ENCODE measurements around the gene THADA. TPM values are rescaled to one million over a fixed set of nuclear protein-coding genes. Genes with fewer than 3 reads are reported as not detected.

The THADA gene
- total and polyA plus RNA-seq, 8 donors = 9.4 to 25.1 (median 18.2) TPM

- H3K9me3 ChIP-seq = no peaks in the 10 kb centered on the region
- no peaks in the 10 kb centered on the region for H3K27me3 ChIP-seq
- WGBS, 2 donors = 79 to 80% methylated on average over 6 of the region's 6 CpGs
- intact Hi-C loops (cut with DNase I) = no loop called here
- peaks cover 0 to 5% (median 0%) of the 10 kb centered on the region in 3 donors for H3K4me1 ChIP-seq
- peaks cover 0 to 12% (median 0%) of the 10 kb centered on the region in 3 donors for H3K36me3 ChIP-seq
- peak overlapping the region in 2 of 4 donors; percentile 50 to 57 for H3K27ac ChIP-seq
- no peak overlapping the region for H3K4me3 ChIP-seq
- DNase-seq (peak in 1 of 6 donors; percentile 45), FAIRE-seq (peak; percentile 60), ATAC-seq (peak; percentile 75 to 98 (median 91))
- TF ChIP-seq CTCF (IDR thresholded peaks at IDR 0.05) = no peak
Observed at GRCh38 chr2:43293744-43294695, 301.8 kb downstream of the THADA start.

- peaks cover 0 to 12% (median 0%) of the 10 kb centered on the region in 3 donors for H3K36me3 ChIP-seq
- 94 to 97% methylated on average over 11 of the region's 11 CpGs for WGBS, 2 donors
- FAIRE-seq = no peak
- peaks cover 0 to 8% (median 0%) of the 10 kb centered on the region in 3 donors for H3K4me1 ChIP-seq
- DNase-seq = no peak
- H3K4me3 ChIP-seq = no peak overlapping the region
- H3K27me3 ChIP-seq = no peaks in the 10 kb centered on the region
- TF ChIP-seq CTCF (IDR thresholded peaks at IDR 0.05) = no peak
- H3K27ac ChIP-seq = peak overlapping the region in 2 of 4 donors; percentile 8 to 50
- no peak for ATAC-seq
- intact Hi-C loops (cut with DNase I) = no loop called here
- H3K9me3 ChIP-seq = no peaks in the 10 kb centered on the region
Observed at GRCh38 chr2:43292851-43293743, 302.7 kb downstream of the THADA start.

DNA sequence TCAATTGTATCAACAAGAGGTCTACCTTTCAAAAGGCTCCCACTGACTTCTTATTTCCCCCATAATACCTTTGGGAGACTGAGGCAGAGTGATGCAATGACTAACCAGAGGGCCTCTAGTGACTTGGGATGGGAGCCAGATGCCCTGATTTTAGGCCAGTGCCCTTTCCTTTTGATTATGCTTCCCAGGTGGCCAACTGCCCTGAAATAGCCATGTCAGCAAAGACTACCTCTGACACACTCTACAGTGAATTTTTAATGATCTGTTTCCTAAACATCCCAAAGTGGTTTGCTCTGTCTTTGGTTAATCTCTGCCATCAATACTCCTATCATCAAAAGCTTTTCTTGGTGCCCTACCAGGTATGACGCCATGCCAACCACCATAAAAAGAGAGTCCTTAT lies 303.5 kb downstream of the THADA start:
- Histone ChIP-seq H3K4me3 (no peak overlapping the region), H3K27me3 (no peaks in the 10 kb centered on the region), H3K36me3 (peaks cover 0 to 12% (median 0%) of the 10 kb centered on the region in 3 donors), H3K9me3 (no peaks in the 10 kb centered on the region), H3K4me1 (peaks cover 0 to 8% (median 0%) of the 10 kb centered on the region in 3 donors), H3K27ac (no peak overlapping the region)
- FAIRE-seq = no peak
- no peak for ATAC-seq
- TF ChIP-seq CTCF (IDR thresholded peaks at IDR 0.05) = no peak
- DNase-seq = no peak
- 92 to 95% methylated on average over 1 of the region's 1 CpG for WGBS, 2 donors
- intact Hi-C loops (cut with DNase I) = no loop called here

GRCh38 chr2:43289331-43289730 lies 306.5 kb downstream of the THADA start:
- peaks cover 0 to 8% (median 0%) of the 10 kb centered on the region in 3 donors for H3K4me1 ChIP-seq
- ATAC-seq (no peak), DNase-seq (no peak), FAIRE-seq (no peak)
- H3K36me3 ChIP-seq = peaks cover 6 to 17% (median 9%) of the 10 kb centered on the region in 3 donors
- H3K27ac ChIP-seq = no peak overlapping the region
- H3K27me3 ChIP-seq = no peaks in the 10 kb centered on the region
- H3K9me3 ChIP-seq = no peaks in the 10 kb centered on the region
- WGBS, 2 donors = 91 to 92% methylated on average over 4 of the region's 4 CpGs
- no peak for TF ChIP-seq CTCF (IDR thresholded peaks at IDR 0.05)
- intact Hi-C loops (cut with DNase I) = no loop called here
- H3K4me3 ChIP-seq = no peak overlapping the region

Data from pancreas (tissue), 10 donors.